NCI-H2107 (cell line): Measurements from ENCODE around the gene TMSB15C.

ENCODE experiments used
- DNase-seq: peaks from one replicate; lab custom pipeline; 2025; lab: John Stamatoyannopoulos, UW

Gene TMSB15C

DNA sequence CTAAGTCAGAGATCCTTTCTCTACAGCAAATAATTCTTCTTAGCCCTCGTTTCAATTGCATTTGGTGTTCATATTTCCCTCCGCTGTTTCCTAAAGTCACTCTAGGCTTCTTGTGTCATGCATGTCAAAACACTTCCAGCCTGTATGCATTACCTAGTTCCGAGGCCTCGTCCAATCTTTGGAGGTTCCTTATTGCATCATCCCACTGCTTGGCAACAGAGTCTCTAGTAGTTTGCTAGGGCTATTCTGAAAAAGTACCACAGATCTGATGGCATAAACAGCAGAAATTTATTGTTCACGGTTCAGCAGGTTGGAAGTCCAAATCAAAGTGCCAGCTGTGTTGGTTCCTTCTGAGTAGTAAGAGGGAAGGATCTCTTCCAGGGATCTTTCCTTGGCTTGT is 30.4 kb downstream of the TMSB15C start:
- no peak for DNase-seq

DNA sequence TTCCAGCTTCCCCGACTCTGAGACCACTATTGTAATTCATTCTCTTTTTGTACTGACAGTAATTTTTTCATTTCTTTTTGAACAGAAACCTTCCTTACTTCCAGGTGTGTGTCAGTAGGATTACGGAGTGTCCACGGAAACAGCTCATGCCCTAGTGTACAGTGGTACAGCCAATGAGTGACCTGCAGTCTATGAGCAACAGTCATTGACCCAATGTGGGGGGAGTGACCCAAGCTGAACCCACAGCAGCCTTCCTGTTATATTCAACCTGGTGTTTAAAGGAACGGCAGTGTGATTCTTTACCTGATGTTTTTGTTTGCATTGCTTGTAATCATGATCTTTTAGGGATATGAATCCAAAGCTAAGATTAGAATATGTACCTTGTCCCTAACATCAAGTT is 35.0 kb downstream of the TMSB15C start:
- DNase-seq: no peak

DNA sequence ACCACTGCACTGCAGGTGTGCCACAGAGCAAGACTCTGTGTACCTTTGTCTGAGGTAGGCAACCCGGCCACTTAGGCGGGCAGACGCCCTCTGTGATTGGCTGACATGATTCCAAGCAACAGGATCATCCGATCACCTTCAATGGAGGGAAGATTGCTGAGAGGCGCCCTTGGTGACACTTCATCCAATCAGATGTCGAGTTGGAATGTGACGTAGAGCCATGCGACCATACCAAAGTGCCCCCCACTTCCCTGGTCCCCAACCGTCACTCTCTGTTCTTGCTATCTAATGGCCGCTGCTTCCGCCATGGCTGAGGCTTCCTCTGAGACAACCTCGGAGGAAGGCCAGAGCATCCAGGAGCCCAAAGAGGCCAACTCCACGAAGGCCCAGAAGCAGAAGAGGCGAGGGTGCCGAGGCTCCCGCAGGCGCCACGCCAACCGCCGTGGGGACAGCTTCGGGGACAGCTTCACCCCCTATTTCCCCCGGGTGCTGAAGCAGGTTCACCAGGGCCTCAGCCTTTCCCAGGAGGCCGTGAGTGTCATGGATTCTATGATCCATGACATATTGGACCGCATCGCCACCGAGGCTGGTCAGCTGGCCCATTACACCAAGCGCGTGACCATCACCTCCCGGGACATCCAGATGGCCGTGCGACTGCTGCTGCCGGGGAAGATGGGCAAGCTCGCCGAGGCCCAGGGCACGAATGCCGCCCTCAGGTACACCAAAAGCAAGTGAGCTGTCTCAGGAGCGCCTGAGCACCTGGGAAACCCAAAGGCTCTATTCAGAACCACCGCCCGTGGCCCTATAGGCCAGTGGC is 36.1 kb downstream of the TMSB15C start, which contains the start of gene H2BW2:
H2BW2 (plus strand) TSS at position 268 of the 817 bp plus-strand sequence; CDS start at position 307, 39 bp downstream.
- no peak for DNase-seq
